Calu3 (cell line): Measurements from ENCODE around the gene IRX4. TPM values are rescaled to one million over a fixed set of nuclear protein-coding genes. Genes with fewer than 3 reads are reported as not detected.

Experiments
- BruUV-seq: library from RNA; stranded (reverse); fragments of 400-500 nt; replicated peaks from 2 replicates; lab custom pipeline; 2021; lab: Mats Ljungman, UMichigan
- CTCF ChIA-PET: fragments of 300-600 bp; sonication (Branson Sonifier 250); formaldehyde crosslinking; loops from one replicate; lab custom pipeline; 2022; ENCODE audit warnings: antibody characterized with exemption; lab: Charles Lee
- DNase-seq: peaks from one replicate; pipeline ENCODE4 v3.0.0; 2022
- H3K27ac Mint-ChIP-seq: one replicate; pipeline ENCODE4 v1.8.0; 2022; ENCODE audit warnings: mixed read lengths; ENCODE audit not compliant: unreplicated experiment
- H3K27me3 Mint-ChIP-seq: one replicate; pipeline ENCODE4 v1.8.0; 2022; ENCODE audit warnings: mixed read lengths; ENCODE audit not compliant: unreplicated experiment
- H3K36me3 Mint-ChIP-seq: one replicate; pipeline ENCODE4 v1.8.0; 2022; ENCODE audit warnings: mild to moderate bottlenecking, moderate library complexity, mixed read lengths; ENCODE audit not compliant: insufficient read depth, unreplicated experiment
- H3K4me1 Mint-ChIP-seq: one replicate; pipeline ENCODE4 v1.8.0; 2022; ENCODE audit warnings: mild to moderate bottlenecking, low read depth, mixed read lengths; ENCODE audit not compliant: unreplicated experiment
- H3K4me3 Mint-ChIP-seq: one replicate; pipeline ENCODE4 v1.8.0; 2022; ENCODE audit warnings: mild to moderate bottlenecking, low read depth, moderate library complexity, mixed read lengths; ENCODE audit not compliant: unreplicated experiment
- H3K9me3 Mint-ChIP-seq: one replicate; pipeline ENCODE4 v1.8.0; 2022; ENCODE audit warnings: low read depth, mixed read lengths; ENCODE audit not compliant: unreplicated experiment
- CTCF ChIP-seq: fragments of 200-600 bp; IDR thresholded peaks from one replicate; pipeline ENCODE4 v1.8.0; 2022; ENCODE audit warnings: antibody characterized with exemption; ENCODE audit not compliant: unreplicated experiment
- intact Hi-C: fragments of 100-400 bp; cut with micrococcal nuclease; formaldehyde crosslinking; loops from one replicate; pipeline ENCODE4 v1.10.0; 2022; ENCODE audit not compliant: unreplicated experiment
- total RNA-seq: library from RNA; stranded (reverse); gene quantifications from 2 replicates; pipeline ENCODE4 v1.2.3, GENCODE V29; 2022

The IRX4 gene
- total RNA-seq, 1 experiment from 2014 or later: not detected

GRCh38 chr5:1851290-1851934 lies 31.3 kb downstream of the IRX4 start:
- Mint-ChIP-seq H3K27me3 (peaks cover 54% of the 10 kb centered on the region), H3K4me1 (no peaks in the 10 kb centered on the region), H3K27ac (no peak overlapping the region), H3K36me3 (no peaks in the 10 kb centered on the region), H3K9me3 (no peaks in the 10 kb centered on the region), H3K4me3 (no peak overlapping the region)
- no peak for DNase-seq
- BruUV-seq: no TSS peak
- intact Hi-C loops: no loop called here
- no peak for TF ChIP-seq CTCF
- CTCF ChIA-PET: no interaction called here

GRCh38 chr5:1850324-1851154 lies 32.2 kb downstream of the IRX4 start:
- H3K9me3 Mint-ChIP-seq: no peaks in the 10 kb centered on the region
- no peak overlapping the region for H3K4me3 Mint-ChIP-seq
- TF ChIP-seq CTCF: no peak
- H3K36me3 Mint-ChIP-seq: no peaks in the 10 kb centered on the region
- H3K27me3 Mint-ChIP-seq: peaks cover 48% of the 10 kb centered on the region
- intact Hi-C loops: no loop called here
- CTCF ChIA-PET: no interaction called here
- BruUV-seq: no TSS peak
- DNase-seq: no peak
- H3K27ac Mint-ChIP-seq: no peak overlapping the region
- H3K4me1 Mint-ChIP-seq: no peaks in the 10 kb centered on the region

GRCh38 chr5:1847611-1848010 lies 35.1 kb downstream of the IRX4 start:
- TF ChIP-seq CTCF: no peak
- Mint-ChIP-seq H3K9me3 (no peaks in the 10 kb centered on the region), H3K27me3 (peaks cover 25% of the 10 kb centered on the region), H3K4me3 (no peak overlapping the region), H3K27ac (no peak overlapping the region), H3K36me3 (no peaks in the 10 kb centered on the region), H3K4me1 (no peaks in the 10 kb centered on the region)
- CTCF ChIA-PET: no interaction called here
- intact Hi-C loops: no loop called here
- BruUV-seq: no TSS peak
- DNase-seq: no peak

- no peaks in the 10 kb centered on the region for H3K36me3 Mint-ChIP-seq
- peaks cover 23% of the 10 kb centered on the region for H3K27me3 Mint-ChIP-seq
- H3K4me3 Mint-ChIP-seq: no peak overlapping the region
- BruUV-seq: no TSS peak
- DNase-seq: no peak
- no peaks in the 10 kb centered on the region for H3K9me3 Mint-ChIP-seq
- no peak for TF ChIP-seq CTCF
- intact Hi-C loops: no loop called here
- H3K27ac Mint-ChIP-seq: no peak overlapping the region
- CTCF ChIA-PET: no interaction called here
- no peaks in the 10 kb centered on the region for H3K4me1 Mint-ChIP-seq
These were observed 35.7 kb downstream of the IRX4 start for GRCh38 chr5:1847056-1847455.
